Fibroblast of lung (primary cell): ENCODE results near the gene GTPBP6. TPM values are rescaled to one million over a fixed set of nuclear protein-coding genes. Genes with fewer than 3 reads are reported as not detected.

ENCODE experiments used
- DNase-seq, 2 donors: peaks; one replicate each; pipeline versions ENCODE4 v3.0.0 to v3.0.0-alpha.2; 2010; ENCODE audit warnings: low read depth in 2 of 2
- H2AFZ ChIP-seq: 2 replicates; pipeline ENCODE4 v1.5.1; 2012; ENCODE audit warnings: low read length, control low read depth, inconsistent platforms
- H3K27ac ChIP-seq: 2 replicates; pipeline ENCODE4 v1.5.1; 2011; ENCODE audit warnings: low read length, control low read depth; ENCODE audit not compliant: insufficient read depth
- H3K27me3 ChIP-seq: 2 replicates; pipeline ENCODE4 v1.5.1; 2011; ENCODE audit warnings: mild to moderate bottlenecking, low read length; ENCODE audit not compliant: control insufficient read depth, insufficient read depth
- H3K36me3 ChIP-seq: 2 replicates; pipeline ENCODE4 v1.5.1; 2011; ENCODE audit warnings: low read length; ENCODE audit not compliant: control insufficient read depth, insufficient read depth
- H3K4me1 ChIP-seq: 2 replicates; pipeline ENCODE4 v1.5.1; 2011; ENCODE audit warnings: low read length; ENCODE audit not compliant: control insufficient read depth, insufficient read depth; ENCODE audit errors: extremely low read depth
- H3K4me2 ChIP-seq: 2 replicates; pipeline ENCODE4 v1.5.1; 2011; ENCODE audit warnings: low read length, control low read depth; ENCODE audit not compliant: insufficient read depth; ENCODE audit errors: extremely low read depth
- H3K4me3 ChIP-seq, 4 experiments: fragments of 200-600 bp in 1 of 4; sonication (generic) in 1 of 4; replicated peaks in 1 of 4; 2 replicates each; pipeline ENCODE4 v1.5.1; 2011 to 2016; ENCODE audit warnings: low read length in 4 of 4, low read depth in 3 of 4, mild to moderate bottlenecking in 3 of 4, control low read depth in 2 of 4, inconsistent platforms in 1 of 4, mixed read lengths in 1 of 4; ENCODE audit not compliant: insufficient read depth in 1 of 4; ENCODE audit errors: control extremely low read depth in 1 of 4
- H3K79me2 ChIP-seq: 2 replicates; pipeline ENCODE4 v1.5.1; 2012; ENCODE audit warnings: mild to moderate bottlenecking, low read length, inconsistent platforms; ENCODE audit not compliant: control insufficient read depth, insufficient read depth
- H3K9ac ChIP-seq: 2 replicates; pipeline ENCODE4 v1.5.1; 2011; ENCODE audit warnings: mild to moderate bottlenecking, low read length, control low read depth; ENCODE audit not compliant: insufficient read depth
- H3K9me3 ChIP-seq: 2 replicates; pipeline ENCODE4 v1.5.1; 2012; ENCODE audit warnings: low read depth, low read length; ENCODE audit not compliant: control insufficient read depth, insufficient read depth
- H4K20me1 ChIP-seq: 2 replicates; pipeline ENCODE4 v1.5.1; 2011; ENCODE audit warnings: low read length; ENCODE audit not compliant: control insufficient read depth, insufficient read depth; ENCODE audit errors: extremely low read depth
- CTCF ChIP-seq, 2 donors: IDR thresholded peaks in 1 of 2; conservative IDR thresholded peaks in 1 of 2; 1 replicate in 1 of 2; 2 replicates in 1 of 2; pipeline ENCODE4 v1.5.1; 2011 to 2012; ENCODE audit warnings: low read length in 2 of 2, control low read depth in 1 of 2, inconsistent platforms in 1 of 2, low read depth in 1 of 2, mild to moderate bottlenecking in 1 of 2
- EZH2 ChIP-seq: IDR thresholded peaks from 2 replicates; pipeline ENCODE4 v1.5.1; 2012; ENCODE audit warnings: low read length, control low read depth, mild to moderate bottlenecking; ENCODE audit errors: missing control alignments
- polyA plus RNA-seq, 2 donors: library from polyadenylated mRNA; depleted of rRNA in 1 of 2; stranded (reverse) in 1 of 2; unstranded in 1 of 2; fragments of >200 nt; gene quantifications; 2 replicates each; pipeline ENCODE4 v1.2.1, GENCODE V29; 2011 to 2012; ENCODE audit warnings: missing spikeins in 1 of 2
- total RNA-seq: library from RNA; depleted of rRNA; stranded (reverse); fragments of >200 nt; gene quantifications from 2 replicates; pipeline ENCODE4 v1.2.1, GENCODE V29; 2014

Gene GTPBP6
- total and polyA plus RNA-seq, 2 donors (not counting 1 experiment from before 2014, with no cell fraction given): 15.4 to 46.1 TPM

- no peak for TF ChIP-seq CTCF (conservative IDR thresholded peaks at IDR 0.05 in 1 of 2, IDR thresholded peaks at IDR 0.05 in 1 of 2; ENCODE audit: low read depth in 1 of 2, low read length in 2 of 2)
- TF ChIP-seq EZH2: no peak
- H3K4me2 ChIP-seq: no peak overlapping the region
- no peak overlapping the region for H3K9ac ChIP-seq
- DNase-seq: no peak
- no peaks in the 10 kb centered on the region for H3K79me2 ChIP-seq
- peaks cover 1% of the 10 kb centered on the region for H3K36me3 ChIP-seq
- no peaks in the 10 kb centered on the region for H3K9me3 ChIP-seq
- no peak overlapping the region for H3K4me3 ChIP-seq
- no peak overlapping the region for H3K27ac ChIP-seq
- no peak overlapping the region for H2AFZ ChIP-seq
- no peaks in the 10 kb centered on the region for H3K27me3 ChIP-seq
- peaks cover 2% of the 10 kb centered on the region for H3K4me1 ChIP-seq
- H4K20me1 ChIP-seq: no peaks in the 10 kb centered on the region
Measured at GRCh38 chrX:334331-334891, 15.8 kb upstream of the GTPBP6 start.

DNA sequence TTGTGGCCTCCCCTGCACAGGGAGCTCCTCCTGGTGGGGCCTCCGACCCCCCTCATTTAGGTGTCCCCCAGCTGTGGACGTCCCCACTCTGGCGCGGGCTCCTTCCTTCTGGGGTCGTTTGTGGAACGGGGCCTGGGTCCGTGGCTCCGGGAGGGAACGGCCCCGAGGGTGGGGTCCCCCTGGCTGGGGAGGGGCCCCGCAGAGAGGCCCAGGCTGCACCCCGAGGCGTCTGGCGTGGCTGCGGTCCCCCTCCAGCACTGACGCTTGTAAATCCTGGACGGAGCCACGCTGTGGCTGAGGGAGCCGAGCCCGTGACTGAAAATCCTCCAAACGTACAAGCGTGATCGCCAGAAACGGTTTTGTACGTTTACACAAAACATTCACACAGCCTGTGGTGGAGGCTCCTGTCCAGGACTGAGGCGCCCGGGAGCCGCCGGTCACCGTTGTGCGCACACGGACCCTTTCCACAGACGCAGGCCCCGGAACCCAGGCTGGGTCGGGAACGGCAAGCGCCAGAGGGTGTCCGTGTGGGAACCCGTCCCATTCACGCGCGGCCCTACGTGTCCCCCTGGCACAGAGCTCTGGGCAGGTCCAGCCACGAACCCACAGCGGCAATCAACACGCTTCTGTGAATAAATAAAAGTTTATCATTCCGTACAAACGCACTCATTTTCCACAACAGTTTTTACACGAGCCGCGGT lies 15.2 kb upstream of the GTPBP6 start:
- no peak overlapping the region for H3K27ac ChIP-seq
- no peaks in the 10 kb centered on the region for H3K9me3 ChIP-seq
- no peak overlapping the region for H2AFZ ChIP-seq
- DNase-seq: no peak
- no peaks in the 10 kb centered on the region for H3K79me2 ChIP-seq
- peaks cover 1% of the 10 kb centered on the region for H3K36me3 ChIP-seq
- TF ChIP-seq CTCF (conservative IDR thresholded peaks at IDR 0.05 in 1 of 2, IDR thresholded peaks at IDR 0.05 in 1 of 2; ENCODE audit: low read depth in 1 of 2, low read length in 2 of 2): no peak
- no peak for TF ChIP-seq EZH2
- H3K27me3 ChIP-seq: no peaks in the 10 kb centered on the region
- no peaks in the 10 kb centered on the region for H4K20me1 ChIP-seq
- no peak overlapping the region for H3K4me2 ChIP-seq
- H3K4me1 ChIP-seq: peaks cover 2% of the 10 kb centered on the region
- H3K4me3 ChIP-seq: no peak overlapping the region
- H3K9ac ChIP-seq: no peak overlapping the region

- H2AFZ ChIP-seq: no peak overlapping the region
- H3K9me3 ChIP-seq: no peaks in the 10 kb centered on the region
- no peaks in the 10 kb centered on the region for H3K27me3 ChIP-seq
Measured at GRCh38 chrX:332916-333610, 14.5 kb upstream of the GTPBP6 start.

More at GRCh38 chrX:332916-333610, 14.5 kb upstream of the GTPBP6 start:
- TF ChIP-seq EZH2: no peak
- TF ChIP-seq CTCF (conservative IDR thresholded peaks at IDR 0.05 in 1 of 2, IDR thresholded peaks at IDR 0.05 in 1 of 2; ENCODE audit: low read depth in 1 of 2, low read length in 2 of 2): no peak
- no peak overlapping the region for H3K4me2 ChIP-seq
- H3K4me3 ChIP-seq: no peak overlapping the region
- peaks cover 1% of the 10 kb centered on the region for H3K36me3 ChIP-seq
- peaks cover 2% of the 10 kb centered on the region for H3K4me1 ChIP-seq
- no peak overlapping the region for H3K27ac ChIP-seq
- no peaks in the 10 kb centered on the region for H4K20me1 ChIP-seq
- H3K79me2 ChIP-seq: no peaks in the 10 kb centered on the region
- H3K9ac ChIP-seq: no peak overlapping the region
- DNase-seq: no peak
